Colonic mucosa (tissue), 4 donors: ENCODE results near the gene DLEU7. TPM values are rescaled to one million over a fixed set of nuclear protein-coding genes. Genes with fewer than 3 reads are reported as not detected.

Source experiments
- DNase-seq: peaks from one replicate; pipeline ENCODE4 v3.0.0-alpha.2; 2020
- H3K27ac ChIP-seq: fragments of 200-600 bp; one replicate; pipeline ENCODE4 v1.8.0; 2021
- H3K27me3 ChIP-seq: fragments of 200-600 bp; one replicate; pipeline ENCODE4 v1.8.0; 2021
- H3K36me3 ChIP-seq: fragments of 200-600 bp; one replicate; pipeline ENCODE4 v1.8.0; 2021
- H3K4me1 ChIP-seq: fragments of 200-600 bp; one replicate; pipeline ENCODE4 v1.8.0; 2021; ENCODE audit warnings: mild to moderate bottlenecking
- H3K4me3 ChIP-seq: fragments of 200-600 bp; one replicate; pipeline ENCODE4 v1.8.0; 2021
- H3K9ac ChIP-seq, 2 donors: one replicate each; pipeline ENCODE4 v1.7.0; 2013; ENCODE audit warnings: control low read depth in 2 of 2, low read depth in 2 of 2, low read length in 2 of 2
- H3K9me3 ChIP-seq: fragments of 200-600 bp; one replicate; pipeline ENCODE4 v1.8.0; 2021
- intact Hi-C: fragments of 100-400 bp; cut with DNase I; formaldehyde crosslinking; loops from one replicate; pipeline ENCODE4 v1.14.1; 2022
- total RNA-seq, 2 donors: library from RNA; stranded (reverse); fragmentation: NEBNext Ultra II Directional in 1 of 2; extraction: Animal tissue kit (Norgen Biotek cat#: 25700) in 1 of 2; gene quantifications; one replicate each; pipeline ENCODE4 v1.2.1, GENCODE V29; 2021
- TF ChIP-seq, protein P1 (sequence below): fragments of 200-600 bp; IDR thresholded peaks from one replicate; pipeline ENCODE4 v1.8.0; 2022; ENCODE audit warnings: antibody characterized with exemption, mild to moderate bottlenecking
- donor health status: healthy.
- donor health status: DM: no; HTN: no; CAD: no.
- donor health status: DM: no; HTN: no; CAD: no.

Gene DLEU7
- total RNA-seq, 2 donors from 2014 or later, result 0.11 TPM; not detected in 1

DNA sequence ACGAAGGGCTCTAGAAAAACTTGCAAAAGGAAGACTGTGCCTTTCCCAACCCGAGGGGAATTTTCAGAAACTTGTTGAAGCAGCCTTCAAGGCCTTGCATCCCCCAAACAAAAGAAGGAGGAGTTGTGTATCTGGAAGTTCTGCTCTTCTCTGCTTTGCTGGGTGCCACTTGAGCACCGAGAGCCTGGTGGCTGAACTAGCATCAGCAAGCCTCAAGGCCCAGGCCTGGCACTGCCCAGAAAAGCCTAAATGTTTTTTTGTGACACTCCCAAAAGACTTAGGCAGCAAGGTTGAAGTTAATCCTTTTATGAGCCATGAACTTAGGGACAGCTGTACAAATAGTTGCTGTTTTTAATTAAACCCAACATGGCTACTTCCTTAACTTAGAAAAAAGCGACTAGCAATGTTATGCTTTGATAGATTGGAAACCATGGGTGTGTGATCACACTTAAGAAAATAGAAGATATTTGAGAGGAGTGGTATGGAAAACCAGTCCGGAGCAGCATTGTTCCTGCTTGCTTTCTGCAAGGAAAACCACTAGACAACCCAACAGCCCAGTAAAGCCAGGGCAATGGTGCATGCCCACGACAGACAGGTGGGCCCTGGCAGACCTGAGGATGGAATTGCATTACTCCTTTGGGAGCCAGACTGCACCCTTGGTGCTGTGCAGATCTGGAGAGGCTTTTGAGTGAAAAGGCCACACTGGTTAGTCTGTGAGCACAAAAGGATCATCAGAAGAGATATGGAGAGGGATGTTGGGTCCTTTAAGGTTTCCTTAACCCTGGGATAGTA lies 788 bp upstream of the DLEU7 start:
- H3K36me3 ChIP-seq, result no peaks in the 10 kb centered on the region
- no peak overlapping the region for H3K9ac ChIP-seq
- DNase-seq, result no peak
- no peak overlapping the region for H3K4me3 ChIP-seq
- H3K27ac ChIP-seq, result no peak overlapping the region
- no peaks in the 10 kb centered on the region for H3K9me3 ChIP-seq
- TF ChIP-seq, protein P1, sequence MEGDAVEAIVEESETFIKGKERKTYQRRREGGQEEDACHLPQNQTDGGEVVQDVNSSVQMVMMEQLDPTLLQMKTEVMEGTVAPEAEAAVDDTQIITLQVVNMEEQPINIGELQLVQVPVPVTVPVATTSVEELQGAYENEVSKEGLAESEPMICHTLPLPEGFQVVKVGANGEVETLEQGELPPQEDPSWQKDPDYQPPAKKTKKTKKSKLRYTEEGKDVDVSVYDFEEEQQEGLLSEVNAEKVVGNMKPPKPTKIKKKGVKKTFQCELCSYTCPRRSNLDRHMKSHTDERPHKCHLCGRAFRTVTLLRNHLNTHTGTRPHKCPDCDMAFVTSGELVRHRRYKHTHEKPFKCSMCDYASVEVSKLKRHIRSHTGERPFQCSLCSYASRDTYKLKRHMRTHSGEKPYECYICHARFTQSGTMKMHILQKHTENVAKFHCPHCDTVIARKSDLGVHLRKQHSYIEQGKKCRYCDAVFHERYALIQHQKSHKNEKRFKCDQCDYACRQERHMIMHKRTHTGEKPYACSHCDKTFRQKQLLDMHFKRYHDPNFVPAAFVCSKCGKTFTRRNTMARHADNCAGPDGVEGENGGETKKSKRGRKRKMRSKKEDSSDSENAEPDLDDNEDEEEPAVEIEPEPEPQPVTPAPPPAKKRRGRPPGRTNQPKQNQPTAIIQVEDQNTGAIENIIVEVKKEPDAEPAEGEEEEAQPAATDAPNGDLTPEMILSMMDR, result no peak
- peaks cover 8% of the 10 kb centered on the region for H3K27me3 ChIP-seq
- H3K4me1 ChIP-seq, result no peaks in the 10 kb centered on the region
- intact Hi-C loops, result no loop called here

DNA sequence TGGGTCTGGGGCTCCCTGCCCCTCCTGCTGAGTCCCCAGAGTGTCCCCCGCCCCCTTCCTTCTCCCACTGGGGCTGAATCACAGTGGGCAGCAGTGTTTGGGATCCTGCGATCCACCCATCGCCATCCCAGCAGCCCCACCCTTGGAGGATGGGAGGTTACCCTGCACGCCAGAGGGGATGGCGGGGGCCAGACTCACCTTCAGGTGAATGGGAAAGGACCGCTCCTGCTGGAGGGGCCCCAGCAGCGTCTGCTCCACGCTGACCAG lies 569 bp downstream of the DLEU7 start:
- no peak for DNase-seq
- intact Hi-C loops, result no loop called here
- H3K36me3 ChIP-seq, result no peaks in the 10 kb centered on the region
- no peak overlapping the region for H3K9ac ChIP-seq
- TF ChIP-seq, protein P1, result no peak
- H3K9me3 ChIP-seq, result no peaks in the 10 kb centered on the region
- H3K4me1 ChIP-seq, result no peaks in the 10 kb centered on the region
- peaks cover 8% of the 10 kb centered on the region for H3K27me3 ChIP-seq
- H3K4me3 ChIP-seq, result peak overlapping the region; percentile 28
- no peak overlapping the region for H3K27ac ChIP-seq

DNA sequence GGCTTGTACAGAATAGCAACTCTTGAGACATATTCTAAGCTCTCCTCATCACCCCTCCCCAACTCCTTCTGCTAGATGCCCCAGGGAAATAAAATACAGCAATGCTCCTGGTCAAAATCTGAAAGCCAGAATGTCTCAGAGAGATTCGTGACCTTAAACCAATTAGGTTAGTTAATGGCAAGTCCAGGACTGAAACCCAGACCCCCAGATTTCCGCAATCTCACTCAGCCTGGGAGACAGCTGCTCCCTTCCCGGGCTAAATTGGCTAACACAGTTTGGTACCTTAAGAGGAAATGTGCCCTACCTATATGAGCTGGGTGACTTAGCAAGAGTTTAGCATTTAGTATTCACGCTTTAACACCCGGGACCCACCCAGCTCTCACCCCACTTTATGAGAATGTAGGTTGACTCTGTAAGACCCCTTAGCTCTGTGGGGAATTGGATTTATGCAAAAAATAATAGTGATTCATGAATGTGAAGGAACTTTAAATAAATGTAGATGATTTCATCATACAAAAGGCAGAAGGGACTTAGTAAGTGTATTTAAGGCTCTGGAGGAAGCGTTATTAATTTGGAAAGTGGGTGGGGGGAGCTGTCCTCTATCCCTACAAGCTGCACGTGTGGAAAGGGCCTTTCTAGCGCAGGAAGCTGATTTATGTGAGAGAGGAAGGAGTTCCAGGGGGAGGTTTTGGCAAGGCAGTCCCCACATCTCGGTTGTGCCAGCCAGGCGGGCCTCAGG lies 1.1 kb downstream of the DLEU7 start:
- Histone ChIP-seq H3K36me3 (no peaks in the 10 kb centered on the region), H3K9ac (no peak overlapping the region), H3K4me3 (no peak overlapping the region), H3K27me3 (peaks cover 8% of the 10 kb centered on the region), H3K9me3 (no peaks in the 10 kb centered on the region), H3K4me1 (no peaks in the 10 kb centered on the region), H3K27ac (no peak overlapping the region)
- no peak for DNase-seq
- TF ChIP-seq, protein P1, result no peak
- intact Hi-C loops, result no loop called here

DNA sequence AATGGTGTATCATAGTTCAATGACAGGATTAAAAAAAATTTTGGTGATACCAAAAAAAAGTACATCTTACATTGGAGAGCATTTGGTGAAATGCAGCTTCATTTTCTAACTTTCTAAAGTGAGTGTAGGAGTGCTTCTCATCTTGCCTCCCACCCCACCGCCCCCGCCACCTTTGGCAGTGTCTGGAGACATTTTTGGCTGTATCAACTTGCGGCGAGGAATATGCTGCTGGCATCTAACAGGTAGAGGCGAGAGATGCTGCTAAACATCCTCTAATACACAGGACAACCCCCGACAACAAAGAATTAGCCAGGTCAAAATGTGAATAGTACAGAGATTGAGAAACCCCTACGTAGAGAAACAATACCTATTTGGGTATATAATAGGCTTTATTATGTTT lies 1.7 kb downstream of the DLEU7 start:
- Histone ChIP-seq H3K9ac (no peak overlapping the region), H3K4me1 (no peaks in the 10 kb centered on the region), H3K27ac (no peak overlapping the region), H3K9me3 (no peaks in the 10 kb centered on the region), H3K36me3 (no peaks in the 10 kb centered on the region), H3K27me3 (peaks cover 8% of the 10 kb centered on the region), H3K4me3 (no peak overlapping the region)
- TF ChIP-seq, protein P1, result no peak
- intact Hi-C loops, result no loop called here
- no peak for DNase-seq

DNA sequence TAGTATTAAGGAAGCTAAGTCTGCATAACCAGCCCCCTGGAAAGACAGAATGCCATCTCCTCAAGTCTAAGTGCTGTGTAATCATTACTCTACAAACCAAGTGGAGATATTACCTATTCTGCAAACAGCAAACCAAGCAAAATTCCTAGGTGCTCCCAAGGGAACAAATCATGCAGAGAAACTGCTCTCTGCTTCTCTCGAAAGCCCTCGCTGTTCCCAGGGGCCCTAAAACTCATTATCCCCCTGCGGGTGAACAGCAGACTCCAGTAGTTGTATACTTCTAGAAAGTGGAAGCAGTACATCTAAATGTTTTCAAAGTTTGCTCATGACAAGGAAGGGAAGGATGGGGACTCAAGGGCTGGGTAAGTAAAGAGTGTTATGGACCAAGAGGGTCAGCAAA lies 3.2 kb downstream of the DLEU7 start:
- H3K27me3 ChIP-seq, result peaks cover 8% of the 10 kb centered on the region
- TF ChIP-seq, protein P1, result no peak
- intact Hi-C loops, result no loop called here
- no peak for DNase-seq
- H3K27ac ChIP-seq, result no peak overlapping the region
- H3K36me3 ChIP-seq, result no peaks in the 10 kb centered on the region
- no peak overlapping the region for H3K4me3 ChIP-seq
- H3K4me1 ChIP-seq, result no peaks in the 10 kb centered on the region
- H3K9ac ChIP-seq, result no peak overlapping the region
- no peaks in the 10 kb centered on the region for H3K9me3 ChIP-seq
